PFSK-1 (cell line): ENCODE data around the gene GRIPAP1.

Experiments
- FOXP2 ChIP-seq: optimal IDR thresholded peaks from 2 replicates; pipeline ENCODE3; 2011; ENCODE audit warnings: borderline replicate concordance, control low read depth, inconsistent platforms; ENCODE audit not compliant: insufficient read depth; ENCODE audit errors: extremely low read length, extremely low read depth
- POLR2AphosphoS5 ChIP-seq: IDR thresholded peaks from 2 replicates; pipeline ENCODE4 v1.6.1; 2012; ENCODE audit warnings: low read depth, mild to moderate bottlenecking, control low read depth, low read length, moderate library complexity
- SIN3A ChIP-seq: IDR thresholded peaks from 2 replicates; pipeline ENCODE4 v1.6.1; 2012; ENCODE audit warnings: mild to moderate bottlenecking, low read length, moderate library complexity, borderline replicate concordance; ENCODE audit not compliant: insufficient read depth
- TAF1 ChIP-seq: IDR thresholded peaks from 2 replicates; pipeline ENCODE4 v1.6.1; 2012; ENCODE audit warnings: low read length, control low read depth, borderline replicate concordance; ENCODE audit not compliant: insufficient read depth
- TF ChIP-seq, protein P1 (sequence below), 2 experiments: IDR thresholded peaks; 2 replicates each; pipeline versions ENCODE4 v1.6.1 to v1.8.0; 2011 to 2012; ENCODE audit warnings: low read depth in 2 of 2, low read length in 2 of 2, control low read depth in 1 of 2, inconsistent platforms in 1 of 2, mild to moderate bottlenecking in 1 of 2, moderate library complexity in 1 of 2; ENCODE audit not compliant: insufficient read depth in 1 of 2

The GRIPAP1 gene

DNA sequence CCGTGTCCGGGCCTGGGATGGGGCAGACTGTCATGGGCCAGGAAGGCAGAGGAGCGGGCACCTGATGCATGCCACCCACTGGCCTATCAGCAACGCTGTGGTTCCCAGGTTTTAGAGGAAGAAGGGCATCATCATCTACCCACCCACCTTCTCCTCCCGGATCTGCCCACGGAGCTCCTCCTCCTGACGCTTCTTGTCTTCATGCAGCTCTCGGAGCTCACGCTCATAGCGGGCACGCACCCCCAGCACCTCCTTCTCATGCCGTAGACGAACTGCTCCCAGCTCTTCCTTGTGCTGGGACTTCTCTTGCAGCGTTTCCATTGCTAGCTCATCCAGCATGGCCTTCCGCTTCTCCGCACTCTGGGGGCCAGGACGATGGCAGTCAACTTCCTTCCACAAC, 19.0 kb downstream of the GRIPAP1 start:
- TF ChIP-seq POLR2AphosphoS5, result no peak
- TF ChIP-seq TAF1, result no peak
- TF ChIP-seq FOXP2, result no peak
- no peak for TF ChIP-seq SIN3A
- TF ChIP-seq, protein P1, sequence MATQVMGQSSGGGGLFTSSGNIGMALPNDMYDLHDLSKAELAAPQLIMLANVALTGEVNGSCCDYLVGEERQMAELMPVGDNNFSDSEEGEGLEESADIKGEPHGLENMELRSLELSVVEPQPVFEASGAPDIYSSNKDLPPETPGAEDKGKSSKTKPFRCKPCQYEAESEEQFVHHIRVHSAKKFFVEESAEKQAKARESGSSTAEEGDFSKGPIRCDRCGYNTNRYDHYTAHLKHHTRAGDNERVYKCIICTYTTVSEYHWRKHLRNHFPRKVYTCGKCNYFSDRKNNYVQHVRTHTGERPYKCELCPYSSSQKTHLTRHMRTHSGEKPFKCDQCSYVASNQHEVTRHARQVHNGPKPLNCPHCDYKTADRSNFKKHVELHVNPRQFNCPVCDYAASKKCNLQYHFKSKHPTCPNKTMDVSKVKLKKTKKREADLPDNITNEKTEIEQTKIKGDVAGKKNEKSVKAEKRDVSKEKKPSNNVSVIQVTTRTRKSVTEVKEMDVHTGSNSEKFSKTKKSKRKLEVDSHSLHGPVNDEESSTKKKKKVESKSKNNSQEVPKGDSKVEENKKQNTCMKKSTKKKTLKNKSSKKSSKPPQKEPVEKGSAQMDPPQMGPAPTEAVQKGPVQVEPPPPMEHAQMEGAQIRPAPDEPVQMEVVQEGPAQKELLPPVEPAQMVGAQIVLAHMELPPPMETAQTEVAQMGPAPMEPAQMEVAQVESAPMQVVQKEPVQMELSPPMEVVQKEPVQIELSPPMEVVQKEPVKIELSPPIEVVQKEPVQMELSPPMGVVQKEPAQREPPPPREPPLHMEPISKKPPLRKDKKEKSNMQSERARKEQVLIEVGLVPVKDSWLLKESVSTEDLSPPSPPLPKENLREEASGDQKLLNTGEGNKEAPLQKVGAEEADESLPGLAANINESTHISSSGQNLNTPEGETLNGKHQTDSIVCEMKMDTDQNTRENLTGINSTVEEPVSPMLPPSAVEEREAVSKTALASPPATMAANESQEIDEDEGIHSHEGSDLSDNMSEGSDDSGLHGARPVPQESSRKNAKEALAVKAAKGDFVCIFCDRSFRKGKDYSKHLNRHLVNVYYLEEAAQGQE (IDR thresholded peaks at IDR 0.05; ENCODE audit: insufficient read depth in 1 of 2, low read depth in 2 of 2, low read length in 2 of 2), result no peak

DNA sequence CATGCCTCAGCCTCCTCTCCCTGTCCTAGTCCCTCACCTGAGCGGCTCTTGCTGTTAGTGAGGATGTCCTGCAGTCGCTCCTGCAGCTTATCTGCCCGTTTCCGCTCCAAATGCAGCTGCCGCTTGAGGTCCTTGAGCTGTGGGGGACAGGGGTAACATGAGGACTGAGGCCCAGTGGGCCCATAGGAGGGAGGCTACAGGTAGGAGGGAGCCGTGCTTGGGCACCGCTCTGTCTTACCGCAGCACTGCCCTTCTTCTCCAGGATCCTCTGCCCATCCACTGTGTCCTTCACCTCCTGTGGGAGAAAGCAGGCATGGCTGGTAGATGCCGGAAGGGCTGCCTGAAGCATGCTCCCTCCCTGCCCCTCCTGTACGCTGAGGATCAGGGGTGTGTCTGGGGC, 20.9 kb downstream of the GRIPAP1 start:
- TF ChIP-seq POLR2AphosphoS5 (no peak), SIN3A (no peak), TAF1 (no peak), FOXP2 (no peak)
- TF ChIP-seq, protein P1 (IDR thresholded peaks at IDR 0.05; ENCODE audit: insufficient read depth in 1 of 2, low read depth in 2 of 2, low read length in 2 of 2), result no peak

DNA sequence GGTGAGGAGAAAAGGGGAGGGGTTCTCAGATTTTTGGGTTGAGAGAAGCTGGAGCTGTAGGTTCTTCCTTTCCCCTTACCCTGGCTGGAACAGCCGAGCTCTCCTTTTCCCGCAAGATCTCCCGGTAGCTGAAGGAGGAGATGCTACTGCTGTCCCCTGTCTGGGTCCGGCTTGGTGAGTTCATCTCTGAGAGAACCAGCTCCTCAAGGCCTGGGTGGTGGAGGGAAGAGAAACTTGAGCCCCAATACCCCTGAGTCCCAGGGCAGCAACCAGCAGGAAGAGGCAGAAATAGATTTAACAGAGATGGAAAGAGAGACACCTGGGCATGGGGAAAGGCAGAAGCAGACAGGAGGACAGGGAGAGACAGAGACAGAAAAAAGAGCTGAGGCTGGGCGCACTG, 23.8 kb downstream of the GRIPAP1 start:
- TF ChIP-seq POLR2AphosphoS5, result no peak
- no peak for TF ChIP-seq FOXP2
- TF ChIP-seq, protein P1 (IDR thresholded peaks at IDR 0.05; ENCODE audit: insufficient read depth in 1 of 2, low read depth in 2 of 2, low read length in 2 of 2), result no peak
- no peak for TF ChIP-seq SIN3A
- TF ChIP-seq TAF1, result no peak

DNA sequence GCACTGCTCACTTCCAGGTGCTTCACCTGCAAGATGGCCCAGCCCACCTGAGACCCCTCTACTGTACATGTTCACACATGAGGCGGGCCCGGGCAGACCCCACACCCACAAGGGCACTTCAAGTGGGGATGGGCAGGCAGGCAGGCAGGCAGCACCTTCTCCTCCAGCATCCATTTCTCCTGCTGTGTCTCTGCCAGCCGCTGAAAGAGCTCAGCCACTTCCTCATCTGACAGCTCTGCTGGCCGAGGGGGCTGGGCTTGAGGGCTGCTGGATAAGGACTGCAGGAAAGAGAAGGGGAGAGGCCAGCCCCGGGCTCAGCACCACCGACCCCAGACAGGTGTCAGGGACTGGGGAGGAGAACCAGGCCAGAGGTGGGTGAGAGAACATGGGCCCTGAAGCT, 26.0 kb downstream of the GRIPAP1 start:
- TF ChIP-seq POLR2AphosphoS5 (no peak), TAF1 (no peak), SIN3A (no peak), FOXP2 (no peak)
- TF ChIP-seq, protein P1 (IDR thresholded peaks at IDR 0.05; ENCODE audit: insufficient read depth in 1 of 2, low read depth in 2 of 2, low read length in 2 of 2), result no peak

DNA sequence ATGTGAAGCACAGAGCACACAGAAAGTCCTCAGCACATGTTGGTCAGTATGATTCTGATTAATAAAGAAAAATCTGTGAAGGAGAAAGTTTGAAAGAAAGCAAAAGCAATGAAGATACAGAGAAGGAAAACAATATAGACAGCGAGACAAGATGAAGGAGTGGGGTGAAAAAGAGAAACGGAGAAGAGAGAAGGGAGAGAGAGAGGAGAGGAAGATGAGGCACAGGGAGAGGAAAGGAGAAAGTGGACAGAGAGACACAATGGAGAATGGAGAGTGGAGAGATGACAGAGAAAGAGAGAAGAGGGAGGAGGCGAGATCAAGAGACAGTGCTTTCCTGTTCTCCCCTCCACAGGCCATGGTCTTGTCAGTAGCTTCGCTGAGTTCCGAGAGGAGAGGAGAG, 26.5 kb downstream of the GRIPAP1 start:
- TF ChIP-seq, protein P1 (IDR thresholded peaks at IDR 0.05; ENCODE audit: insufficient read depth in 1 of 2, low read depth in 2 of 2, low read length in 2 of 2), result no peak
- TF ChIP-seq FOXP2 (no peak), SIN3A (no peak), TAF1 (no peak), POLR2AphosphoS5 (no peak)
